Activated B cell treated with CpG ODN at 0.5 μM for 24 hours (primary cell): ENCODE measurements around the gene TMEM115. TPM values are rescaled to one million over a fixed set of nuclear protein-coding genes. Genes with fewer than 3 reads are reported as not detected.

Experiments
- ATAC-seq: fragments of 200-7000 bp; cut with Tn5 transposase; one replicate; pipeline ENCODE4 v1.10.0; 2021; ENCODE audit warnings: low read depth, mild to moderate bottlenecking, moderate library complexity
- CTCF ChIA-PET: fragments of 350-600 bp; sonication (Branson Sonifier 250); formaldehyde crosslinking; loops from one replicate; lab custom pipeline; 2021; ENCODE audit warnings: antibody characterized with exemption; lab: Charles Lee
- POLR2A ChIA-PET: fragments of 350-600 bp; sonication (Branson Sonifier 250); formaldehyde crosslinking; loops from one replicate; lab custom pipeline; 2021; ENCODE audit warnings: antibody characterized with exemption; lab: Charles Lee
- DNase-seq: peaks from one replicate; pipeline ENCODE4 v3.0.0; 2022
- H3K27ac Mint-ChIP-seq: one replicate; pipeline ENCODE4 v1.8.0; 2020; ENCODE audit warnings: mixed read lengths
- H3K27me3 Mint-ChIP-seq: one replicate; pipeline ENCODE4 v1.8.0; 2021; ENCODE audit warnings: mixed read lengths
- H3K36me3 Mint-ChIP-seq: one replicate; pipeline ENCODE4 v1.8.0; 2021; ENCODE audit warnings: low read depth, mixed read lengths
- H3K4me1 Mint-ChIP-seq: one replicate; pipeline ENCODE4 v1.8.0; 2021; ENCODE audit warnings: mixed read lengths
- H3K4me3 Mint-ChIP-seq: one replicate; pipeline ENCODE4 v1.8.0; 2020; ENCODE audit warnings: mild to moderate bottlenecking, mixed read lengths
- H3K9me3 Mint-ChIP-seq: one replicate; pipeline ENCODE4 v1.8.0; 2020; ENCODE audit warnings: mixed read lengths
- intact Hi-C: fragments of 100-400 bp; cut with micrococcal nuclease; formaldehyde crosslinking; loops from one replicate; pipeline ENCODE4 v1.15.1; 2024
- total RNA-seq: library from RNA; stranded (reverse); gene quantifications from 2 replicates; pipeline ENCODE4 v1.2.3, GENCODE V29; 2022
- TF ChIP-seq, protein P1 (sequence below): fragments of 200-600 bp; IDR thresholded peaks from one replicate; pipeline ENCODE4 v1.8.0; 2022; ENCODE audit warnings: antibody characterized with exemption, mild to moderate bottlenecking

Gene TMEM115
- total RNA-seq, 1 donor from 2014 or later, result 19.6 TPM

DNA sequence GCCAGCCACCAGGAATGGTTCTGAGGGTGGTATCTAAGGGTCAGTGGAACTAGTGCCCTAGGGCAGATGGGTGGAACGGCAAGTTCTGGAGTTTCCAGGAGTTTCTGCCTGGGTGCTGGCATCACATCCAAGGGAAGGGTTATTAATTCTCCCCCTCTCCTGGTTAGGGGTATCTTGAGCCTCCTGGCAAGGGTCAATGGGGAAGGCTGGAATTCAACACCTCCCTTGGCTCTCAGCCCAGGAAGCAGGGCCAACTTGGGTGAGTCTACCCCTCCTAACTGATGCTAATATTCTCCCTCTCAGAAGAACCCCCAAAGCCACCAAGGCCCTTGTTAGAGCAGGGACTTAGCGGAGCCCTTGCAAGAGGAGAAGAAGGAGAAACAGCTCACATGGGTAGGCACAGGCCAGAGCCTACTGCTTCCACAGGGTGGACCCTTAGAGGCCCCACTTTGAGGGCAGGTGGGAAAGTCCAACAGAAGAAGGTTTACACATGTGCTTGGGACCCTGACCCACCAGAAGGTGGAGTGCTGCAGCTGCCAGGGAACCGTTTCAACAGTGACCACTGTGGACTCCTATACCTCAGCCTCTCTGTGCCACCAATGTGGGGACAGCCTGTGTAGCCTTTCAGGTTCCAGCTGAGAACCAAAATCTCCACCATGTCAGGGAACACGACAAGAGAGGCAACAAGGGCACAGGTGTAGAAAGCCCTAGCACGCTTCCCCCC, 3.3 kb downstream of the TMEM115 start:
- Mint-ChIP-seq H3K27me3 (no peaks in the 10 kb centered on the region), H3K4me1 (peaks cover 61% of the 10 kb centered on the region), H3K9me3 (no peaks in the 10 kb centered on the region), H3K27ac (no peak overlapping the region), H3K4me3 (no peak overlapping the region), H3K36me3 (peaks cover 48% of the 10 kb centered on the region)
- ATAC-seq (no peak), DNase-seq (no peak)
- TF ChIP-seq, protein P1, sequence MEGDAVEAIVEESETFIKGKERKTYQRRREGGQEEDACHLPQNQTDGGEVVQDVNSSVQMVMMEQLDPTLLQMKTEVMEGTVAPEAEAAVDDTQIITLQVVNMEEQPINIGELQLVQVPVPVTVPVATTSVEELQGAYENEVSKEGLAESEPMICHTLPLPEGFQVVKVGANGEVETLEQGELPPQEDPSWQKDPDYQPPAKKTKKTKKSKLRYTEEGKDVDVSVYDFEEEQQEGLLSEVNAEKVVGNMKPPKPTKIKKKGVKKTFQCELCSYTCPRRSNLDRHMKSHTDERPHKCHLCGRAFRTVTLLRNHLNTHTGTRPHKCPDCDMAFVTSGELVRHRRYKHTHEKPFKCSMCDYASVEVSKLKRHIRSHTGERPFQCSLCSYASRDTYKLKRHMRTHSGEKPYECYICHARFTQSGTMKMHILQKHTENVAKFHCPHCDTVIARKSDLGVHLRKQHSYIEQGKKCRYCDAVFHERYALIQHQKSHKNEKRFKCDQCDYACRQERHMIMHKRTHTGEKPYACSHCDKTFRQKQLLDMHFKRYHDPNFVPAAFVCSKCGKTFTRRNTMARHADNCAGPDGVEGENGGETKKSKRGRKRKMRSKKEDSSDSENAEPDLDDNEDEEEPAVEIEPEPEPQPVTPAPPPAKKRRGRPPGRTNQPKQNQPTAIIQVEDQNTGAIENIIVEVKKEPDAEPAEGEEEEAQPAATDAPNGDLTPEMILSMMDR, result no peak
- POLR2A ChIA-PET, result interaction anchor here (0.9 kb wide), 1 partner anchor 9 kb away, joined by 4 read pairs; no protein-coding TSS in a partner anchor
- intact Hi-C loops, result loop anchor here (5.0 to 10.0 kb wide), 2 partner anchors 161 to 1699 kb away; partner anchors contain the start of gene DUSP7
- CTCF ChIA-PET, result interaction anchor here (0.6 to 0.8 kb wide), 2 partner anchors 8 to 1098 kb away, joined by 4 to 5 read pairs; no protein-coding TSS in a partner anchor

DNA sequence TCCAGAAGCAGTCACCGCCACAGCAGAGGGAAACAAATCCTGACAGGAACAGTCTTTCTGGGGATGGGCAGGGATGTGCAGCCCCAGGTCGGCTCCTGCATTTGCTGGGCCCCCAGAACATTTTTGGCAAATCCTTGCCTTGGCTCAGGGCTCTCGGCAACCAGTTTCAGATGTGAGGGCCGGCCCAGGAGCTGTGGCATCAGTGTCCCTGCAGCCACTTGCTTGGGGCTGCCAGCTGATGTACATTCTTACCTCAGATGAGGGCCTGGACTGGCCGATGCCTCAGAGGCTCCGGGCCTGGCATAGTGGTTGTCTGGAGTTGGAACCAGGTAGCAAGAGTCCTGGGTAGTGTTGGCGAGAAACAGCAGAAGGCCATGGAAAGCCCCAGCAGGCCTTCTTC, 4.5 kb downstream of the TMEM115 start:
- no peaks in the 10 kb centered on the region for H3K9me3 Mint-ChIP-seq
- H3K4me1 Mint-ChIP-seq, result peaks cover 70% of the 10 kb centered on the region
- ChIA-PET CTCF (no interaction called here), POLR2A (interaction anchor here (1.6 to 1.8 kb wide), 2 partner anchors 15 to 18 kb away, joined by 6 to 9 read pairs; partner anchors contain the start of gene RASSF1)
- intact Hi-C loops, result loop anchor here (5.0 to 10.0 kb wide), 2 partner anchors 162 to 1700 kb away; partner anchors contain the start of gene DUSP7
- no peaks in the 10 kb centered on the region for H3K27me3 Mint-ChIP-seq
- no peak overlapping the region for H3K27ac Mint-ChIP-seq
- peaks cover 53% of the 10 kb centered on the region for H3K36me3 Mint-ChIP-seq
- TF ChIP-seq, protein P1, result no peak
- DNase-seq (no peak), ATAC-seq (no peak)
- no peak overlapping the region for H3K4me3 Mint-ChIP-seq

GRCh38 chr3:50354186-50354764, 5.0 kb downstream of the TMEM115 start:
- H3K4me1 Mint-ChIP-seq, result peaks cover 70% of the 10 kb centered on the region
- no peaks in the 10 kb centered on the region for H3K27me3 Mint-ChIP-seq
- no peak overlapping the region for H3K4me3 Mint-ChIP-seq
- no peaks in the 10 kb centered on the region for H3K9me3 Mint-ChIP-seq
- TF ChIP-seq, protein P1, result no peak
- ATAC-seq (no peak), DNase-seq (no peak)
- ChIA-PET CTCF (interaction anchor here (0.8 to 1.5 kb wide), 2 partner anchors 25 to 33 kb away, joined by 3 to 5 read pairs; no protein-coding TSS in a partner anchor), POLR2A (interaction anchor here (1.5 to 1.8 kb wide), 3 partner anchors 11 to 18 kb away, joined by 5 to 9 read pairs (median 6); partner anchors contain the start of gene RASSF1)
- H3K27ac Mint-ChIP-seq, result no peak overlapping the region
- peaks cover 51% of the 10 kb centered on the region for H3K36me3 Mint-ChIP-seq
- intact Hi-C loops, result loop anchor here (10.0 kb wide), 1 partner anchor 1701 kb away; the partner anchor contains the start of gene DUSP7

DNA sequence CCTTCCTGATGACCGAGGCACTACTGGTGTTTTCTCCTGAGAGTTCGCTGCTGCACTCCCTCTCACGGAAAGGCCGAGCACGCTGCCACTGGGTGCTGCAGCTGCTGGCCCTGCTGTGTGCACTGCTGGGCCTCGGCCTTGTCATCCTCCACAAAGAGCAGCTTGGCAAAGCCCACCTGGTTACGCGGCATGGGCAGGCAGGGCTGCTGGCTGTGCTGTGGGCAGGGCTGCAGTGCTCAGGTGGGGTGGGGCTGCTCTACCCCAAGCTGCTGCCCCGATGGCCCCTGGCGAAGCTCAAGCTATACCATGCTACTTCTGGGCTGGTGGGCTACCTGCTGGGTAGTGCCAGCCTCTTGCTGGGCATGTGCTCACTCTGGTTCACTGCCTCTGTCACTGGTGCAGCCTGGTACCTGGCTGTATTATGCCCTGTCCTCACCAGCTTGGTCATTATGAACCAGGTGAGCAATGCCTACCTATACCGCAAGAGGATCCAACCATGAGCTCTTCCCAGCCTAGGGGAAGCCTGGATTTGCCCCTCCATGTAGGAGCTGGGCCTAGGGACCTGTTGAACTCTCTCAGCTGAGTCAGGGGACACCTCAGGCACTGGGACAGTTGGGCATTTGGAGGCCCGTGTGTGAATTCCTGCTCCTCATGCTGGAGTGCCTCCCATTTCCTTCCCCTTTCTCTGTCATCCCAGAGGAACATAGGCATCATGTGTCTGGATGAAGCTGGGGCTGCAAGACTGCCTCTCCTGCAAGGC, 5.9 kb downstream of the TMEM115 start:
- intact Hi-C loops, result loop anchor here (10.0 kb wide), 1 partner anchor 1701 kb away; the partner anchor contains the start of gene DUSP7
- Mint-ChIP-seq H3K27ac (no peak overlapping the region), H3K4me1 (peaks cover 71% of the 10 kb centered on the region), H3K36me3 (peaks cover 53% of the 10 kb centered on the region), H3K27me3 (no peaks in the 10 kb centered on the region), H3K9me3 (no peaks in the 10 kb centered on the region), H3K4me3 (no peak overlapping the region)
- ATAC-seq, result no peak
- TF ChIP-seq, protein P1, result no peak
- no peak for DNase-seq
- CTCF ChIA-PET, result interaction anchor here (0.8 to 1.5 kb wide), 2 partner anchors 24 to 32 kb away, joined by 3 to 5 read pairs; no protein-coding TSS in a partner anchor
- POLR2A ChIA-PET, result interaction anchor here (0.5 to 1.8 kb wide), 9 partner anchors 12 to 909 kb away, joined by 3 to 12 read pairs (median 5); partner anchors contain the start of genes HYAL3, NAA80 and RASSF1
